ENCODE data around the gene NR4A2. TPM values are rescaled to one million over a fixed set of nuclear protein-coding genes. Genes with fewer than 3 reads are reported as not detected.

Gene NR4A2
- total RNA-seq, 1 experiment from 2014 or later: 17.9 TPM

- H2AFZ ChIP-seq (ENCODE audit: low read depth, low read length, poor library complexity, severe bottlenecking): no peak overlapping the region
- CTCF ChIA-PET: no interaction called here
- H3K9ac ChIP-seq (ENCODE audit: low read length): no peak overlapping the region
These were observed 12.6 kb downstream of the NR4A2 start for GRCh38 chr2:156319811-156320485.

More at GRCh38 chr2:156319811-156320485, 12.6 kb downstream of the NR4A2 start:
- no peaks in the 10 kb centered on the region for H3K9me3 ChIP-seq (ENCODE audit: control insufficient read depth in 1 of 2, insufficient read depth in 1 of 2, low read depth in 1 of 2, low read length in 2 of 2)
- H3K4me2 ChIP-seq (ENCODE audit: low read length): no peak overlapping the region
- no peaks in the 10 kb centered on the region for H4K20me1 ChIP-seq (ENCODE audit: insufficient read depth)
- intact Hi-C loops (cut with micrococcal nuclease): no loop called here
- BruUV-seq (replicated peaks): no TSS peak
- DNase-seq (ENCODE audit: low read depth, low spot score) (no peak), ATAC-seq (no peak)
- H3K4me3 ChIP-seq (replicated peaks in 1 of 2; ENCODE audit: low read depth in 1 of 2, low read length in 2 of 2): no peak overlapping the region
- H3K4me1 ChIP-seq (ENCODE audit: control insufficient read depth in 1 of 2, insufficient read depth in 2 of 2, low read length in 2 of 2): no peaks in the 10 kb centered on the region
- no peak overlapping the region for H3K27ac ChIP-seq (ENCODE audit: low read depth, low read length)
- H3K79me2 ChIP-seq (ENCODE audit: insufficient read depth, low read length): no peaks in the 10 kb centered on the region
- ChIA-PET POLR2A (no interaction called here), RAD21 (ENCODE audit: low non-redundant PET in 1 of 2, low total read pairs in 2 of 2, uncharacterized antibody in 2 of 2, unreplicated experiment in 2 of 2) (interaction anchor here in 1 of 2 experiments (0.5 kb wide), 1 partner anchor 119 kb away, joined by 3 read pairs; no protein-coding TSS in a partner anchor)
- H3K9me2 ChIP-seq (ENCODE audit: insufficient read depth): no peaks in the 10 kb centered on the region
- H3K27me3 ChIP-seq (ENCODE audit: insufficient read depth, low read length): no peaks in the 10 kb centered on the region
- 0 out of 4 replicates have a peak, but pooled peaks cover 0 to 2% of the 10 kb centered on the region in 2 experiments for H3K36me3 ChIP-seq (ENCODE audit: control insufficient read depth in 1 of 2, insufficient read depth in 2 of 2, low read length in 2 of 2)
- TF ChIP-seq REST (IDR thresholded peaks at IDR 0.05; ENCODE audit: low read depth) (no peak), SIN3A (IDR thresholded peaks at IDR 0.05; ENCODE audit: low read depth) (no peak), JUND (IDR thresholded peaks at IDR 0.05) (no peak), CTCF (IDR thresholded peaks at IDR 0.05 in 2 of 3, conservative IDR thresholded peaks at IDR 0.05 in 1 of 3; ENCODE audit: borderline replicate concordance in 1 of 3, insufficient read depth in 1 of 3, low read depth in 2 of 3, low read length in 2 of 3) (no peak), CEBPB (IDR thresholded peaks at IDR 0.05; ENCODE audit: low read depth) (no peak), FOSL1 (IDR thresholded peaks at IDR 0.05; ENCODE audit: low read depth) (no peak), ATF3 (IDR thresholded peaks at IDR 0.05) (no peak), EZH2phosphoT487 (IDR thresholded peaks at IDR 0.05; ENCODE audit: borderline replicate concordance) (no peak), YY1 (IDR thresholded peaks at IDR 0.05; ENCODE audit: extremely low read depth, insufficient replicate concordance, low read depth, low read length) (no peak), ZFX (IDR thresholded peaks at IDR 0.05) (no peak), RAD21 (IDR thresholded peaks at IDR 0.05; ENCODE audit: low read depth) (no peak), ZBTB33 (IDR thresholded peaks at IDR 0.05; ENCODE audit: extremely low read depth, insufficient replicate concordance, low read length) (no peak), SRF (IDR thresholded peaks at IDR 0.05; ENCODE audit: low read depth) (no peak), EGR1 (IDR thresholded peaks at IDR 0.05; ENCODE audit: low read depth) (no peak), EZH2 (IDR thresholded peaks at IDR 0.05) (no peak), MAX (IDR thresholded peaks at IDR 0.05) (no peak), CBX3 (IDR thresholded peaks at IDR 0.05; ENCODE audit: low read depth) (no peak), POLR2A (IDR thresholded peaks at IDR 0.05; ENCODE audit: borderline replicate concordance, extremely low read depth, insufficient read depth, insufficient read length) (no peak), ZNF274 (IDR thresholded peaks at IDR 0.05; ENCODE audit: low read depth, low read length) (no peak), TCF7L2 (IDR thresholded peaks at IDR 0.05; ENCODE audit: borderline replicate concordance, extremely low read depth, insufficient read depth, insufficient read length) (no peak)
